HL-60 (cell line): ENCODE measurements around the gene NUTM2D.
"Not testable (repeated sequence)": the region's sequence is repeated elsewhere in the genome, so short reads cannot be mapped to it uniquely, and the experiment has no call there.

Experiments used
- CTCF ChIP-seq: IDR thresholded peaks from one replicate; pipeline ENCODE4 v1.5.1; 2011; ENCODE audit warnings: low read length, control low read depth, inconsistent platforms; ENCODE audit not compliant: insufficient read depth
- GABPA ChIP-seq: IDR thresholded peaks from 2 replicates; pipeline ENCODE4 v1.6.1; 2012; ENCODE audit warnings: low read depth
- POLR2AphosphoS5 ChIP-seq: IDR thresholded peaks from 2 replicates; pipeline ENCODE4 v1.6.1; 2012; ENCODE audit warnings: low read depth
- REST ChIP-seq: IDR thresholded peaks from 2 replicates; pipeline ENCODE4 v1.6.1; 2012; ENCODE audit warnings: low read depth; ENCODE audit not compliant: insufficient replicate concordance
- SPI1 ChIP-seq: IDR thresholded peaks from 2 replicates; pipeline ENCODE4 v1.6.1; 2012; ENCODE audit warnings: low read depth, mild to moderate bottlenecking, borderline replicate concordance

GRCh38 chr10:87407516-87408467 lies 50.2 kb downstream of the NUTM2D start:
- TF ChIP-seq CTCF, POLR2AphosphoS5, REST, GABPA, SPI1: not testable (repeated sequence)
